ENCODE measurements around the gene YY1. TPM values are rescaled to one million over a fixed set of nuclear protein-coding genes. Genes with fewer than 3 reads are reported as not detected.
"Not testable (repeated sequence)": the region's sequence is repeated elsewhere in the genome, so short reads cannot be mapped to it uniquely, and the experiment has no call there.

Gene YY1
- polyA plus RNA-seq, 1 experiment, result 15.7 TPM

DNA sequence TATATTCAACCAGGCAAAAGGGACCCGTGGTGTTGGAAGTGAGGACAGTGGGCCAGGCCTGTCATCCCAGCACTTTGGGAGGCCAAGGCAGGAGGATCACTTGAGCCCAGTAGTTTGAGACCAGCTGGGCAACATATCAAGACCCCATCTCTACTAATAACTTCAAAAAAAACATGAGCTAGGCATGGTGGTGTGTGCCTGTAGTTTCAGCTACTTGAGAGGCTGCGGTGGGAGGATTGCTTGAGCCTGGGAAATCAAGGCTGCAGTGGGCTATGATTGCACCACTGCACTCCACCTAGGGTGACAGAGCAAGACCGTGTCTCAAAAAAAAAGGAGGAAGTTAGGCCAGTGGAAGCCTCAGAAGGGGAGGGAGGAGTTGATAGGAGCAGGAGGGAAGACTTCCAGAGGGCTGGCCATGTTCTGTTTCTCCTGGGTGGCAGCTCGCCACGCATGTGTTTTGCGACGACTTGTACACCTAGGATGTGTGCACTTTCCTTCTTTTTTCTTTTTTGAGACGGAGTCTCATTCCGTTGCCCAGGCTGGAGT lies 57.2 kb downstream of the YY1 start:
- POLR2A ChIA-PET, result no interaction called here

DNA sequence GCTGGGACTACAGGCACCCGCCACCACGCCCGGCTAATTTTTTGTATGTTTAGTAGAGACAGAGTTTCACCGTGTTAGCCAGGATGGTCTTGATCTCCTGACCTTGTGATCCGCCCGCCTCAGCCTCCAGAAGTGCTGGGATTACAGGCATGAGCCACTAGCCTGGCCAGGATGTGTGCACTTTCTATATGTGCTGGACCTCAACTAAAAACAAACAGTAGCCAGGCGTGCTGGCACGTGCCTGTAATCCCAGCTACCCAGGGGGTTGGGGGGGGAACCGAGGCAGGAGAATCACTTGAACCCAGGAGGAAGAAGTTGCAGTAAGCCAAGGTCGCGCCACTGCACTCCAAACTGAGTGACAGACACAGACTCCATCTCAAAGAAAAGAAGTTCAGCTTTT lies 57.8 kb downstream of the YY1 start:
- DNase-seq (ENCODE audit: low read depth); H3K27me3 ChIP-seq (ENCODE audit: control insufficient read depth, insufficient read depth, low read length); POLR2A ChIA-PET; H3K36me3 ChIP-seq (ENCODE audit: control insufficient read depth, insufficient read depth, low read length); H3K4me3 ChIP-seq (ENCODE audit: low read depth, low read length): not testable (repeated sequence)
- CTCF ChIA-PET, result interaction anchor here (0.9 to 7.5 kb wide), 4 partner anchors 11 to 87 kb away, joined by 3 to 58 read pairs (median 3); no protein-coding TSS in a partner anchor

More for the DNA sequence above, 57.2 kb downstream of the YY1 start:
- no peak for DNase-seq (ENCODE audit: low read depth)
- TF ChIP-seq, protein P1, sequence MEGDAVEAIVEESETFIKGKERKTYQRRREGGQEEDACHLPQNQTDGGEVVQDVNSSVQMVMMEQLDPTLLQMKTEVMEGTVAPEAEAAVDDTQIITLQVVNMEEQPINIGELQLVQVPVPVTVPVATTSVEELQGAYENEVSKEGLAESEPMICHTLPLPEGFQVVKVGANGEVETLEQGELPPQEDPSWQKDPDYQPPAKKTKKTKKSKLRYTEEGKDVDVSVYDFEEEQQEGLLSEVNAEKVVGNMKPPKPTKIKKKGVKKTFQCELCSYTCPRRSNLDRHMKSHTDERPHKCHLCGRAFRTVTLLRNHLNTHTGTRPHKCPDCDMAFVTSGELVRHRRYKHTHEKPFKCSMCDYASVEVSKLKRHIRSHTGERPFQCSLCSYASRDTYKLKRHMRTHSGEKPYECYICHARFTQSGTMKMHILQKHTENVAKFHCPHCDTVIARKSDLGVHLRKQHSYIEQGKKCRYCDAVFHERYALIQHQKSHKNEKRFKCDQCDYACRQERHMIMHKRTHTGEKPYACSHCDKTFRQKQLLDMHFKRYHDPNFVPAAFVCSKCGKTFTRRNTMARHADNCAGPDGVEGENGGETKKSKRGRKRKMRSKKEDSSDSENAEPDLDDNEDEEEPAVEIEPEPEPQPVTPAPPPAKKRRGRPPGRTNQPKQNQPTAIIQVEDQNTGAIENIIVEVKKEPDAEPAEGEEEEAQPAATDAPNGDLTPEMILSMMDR (IDR thresholded peaks at IDR 0.05; ENCODE audit: insufficient read depth, low read depth, low read length), result no peak
- CTCF ChIA-PET, result interaction anchor here (0.9 to 7.5 kb wide), 3 partner anchors 10 to 88 kb away, joined by 3 to 58 read pairs (median 3); no protein-coding TSS in a partner anchor
- no peaks in the 10 kb centered on the region for H3K27me3 ChIP-seq (ENCODE audit: control insufficient read depth, insufficient read depth, low read length)
- no peak overlapping the region for H3K4me3 ChIP-seq (ENCODE audit: low read depth, low read length)
- peaks cover 6% of the 10 kb centered on the region for H3K36me3 ChIP-seq (ENCODE audit: control insufficient read depth, insufficient read depth, low read length)

DNA sequence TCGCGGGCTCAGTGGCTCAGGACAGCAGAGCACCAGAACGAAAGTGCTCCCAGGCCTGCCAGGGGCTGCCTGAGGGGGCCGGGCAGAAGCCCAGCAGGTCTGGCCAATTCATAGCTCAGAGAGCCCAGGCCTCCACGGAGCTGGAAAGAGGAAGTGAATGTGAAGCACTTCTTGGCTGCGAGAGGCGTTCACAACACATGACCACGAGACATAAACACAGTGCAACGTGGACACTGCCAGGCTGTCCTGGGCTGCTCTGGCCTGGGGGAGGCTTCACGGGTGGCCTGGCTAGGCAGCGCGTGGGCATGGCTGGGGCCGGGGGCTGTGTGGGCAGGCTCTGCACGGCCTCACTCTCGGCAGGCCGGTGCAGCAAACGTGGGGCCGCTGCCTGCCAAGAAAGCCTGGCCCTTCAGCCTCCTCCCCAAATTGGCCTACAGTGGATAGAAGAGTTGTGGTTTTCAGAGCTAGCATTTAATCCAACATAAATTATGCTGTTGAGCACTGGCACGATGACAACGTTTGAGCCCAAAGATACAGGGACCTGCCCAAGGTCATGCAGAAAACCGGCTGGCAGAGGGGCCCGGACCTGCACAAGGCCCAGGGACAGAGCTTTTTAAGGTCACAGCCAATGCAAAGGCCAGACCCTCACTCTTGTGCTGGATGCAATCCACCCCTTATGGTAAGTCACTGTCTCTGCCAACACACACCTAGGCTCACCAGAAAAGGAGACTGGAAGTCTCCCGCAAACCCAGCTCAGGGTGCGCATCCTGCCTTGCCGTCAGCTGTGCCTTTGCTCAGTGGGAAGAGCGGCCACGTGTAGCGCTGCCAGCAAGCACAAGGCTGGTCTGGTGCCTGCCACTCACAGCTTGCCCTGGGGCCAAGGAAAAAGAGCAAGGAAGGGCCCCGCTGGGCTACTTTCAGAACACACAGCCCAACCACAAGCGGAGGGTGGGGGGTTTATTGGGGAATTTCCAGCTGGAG lies 58.7 kb downstream of the YY1 start:
- TF ChIP-seq, protein P1 (IDR thresholded peaks at IDR 0.05; ENCODE audit: insufficient read depth, low read depth, low read length), result no peak
- POLR2A ChIA-PET, result no interaction called here
- DNase-seq (ENCODE audit: low read depth), result no peak
- Histone ChIP-seq H3K27me3 (ENCODE audit: control insufficient read depth, insufficient read depth, low read length) (no peaks in the 10 kb centered on the region), H3K4me3 (ENCODE audit: low read depth, low read length) (no peak overlapping the region), H3K36me3 (ENCODE audit: control insufficient read depth, insufficient read depth, low read length) (no peaks in the 10 kb centered on the region)
- CTCF ChIA-PET, result interaction anchor here (1.0 to 7.5 kb wide), 3 partner anchors 12 to 22 kb away, joined by 3 to 58 read pairs (median 3); no protein-coding TSS in a partner anchor

DNA sequence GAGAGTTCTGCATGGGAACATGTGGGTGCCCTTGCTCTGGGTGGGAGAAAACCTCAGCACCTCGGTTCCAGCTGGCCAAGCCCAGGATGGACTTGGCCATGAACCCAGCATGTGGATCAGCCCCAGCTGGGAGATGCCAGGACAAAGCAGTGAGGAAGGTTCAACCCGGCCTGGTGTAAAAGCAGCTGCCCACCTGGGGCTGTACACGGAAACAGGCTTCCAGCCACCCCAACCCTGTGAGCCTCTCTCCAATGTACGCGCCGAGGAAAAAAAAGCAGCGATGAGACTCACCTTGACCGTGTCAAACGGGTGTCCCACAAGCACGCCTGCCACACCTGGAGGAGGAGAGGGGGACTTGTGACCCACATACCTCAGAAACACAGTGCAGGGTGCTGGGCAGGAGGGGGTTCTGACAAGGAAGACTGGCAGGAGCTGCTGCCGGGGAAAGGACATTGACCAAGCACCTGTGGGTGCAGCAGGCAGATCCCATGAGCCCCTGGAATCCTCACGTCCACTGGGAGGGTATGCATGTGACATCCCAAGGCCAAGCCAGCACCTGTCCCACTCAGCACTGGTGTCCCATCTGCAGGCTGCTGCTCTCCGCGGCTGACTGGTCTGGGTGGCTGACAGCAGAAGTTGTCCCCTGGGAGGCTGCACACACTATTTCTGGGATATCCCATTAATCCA lies 59.8 kb downstream of the YY1 start:
- no peak overlapping the region for H3K4me3 ChIP-seq (ENCODE audit: low read depth, low read length)
- CTCF ChIA-PET, result interaction anchor here (7.5 kb wide), 1 partner anchor 13 kb away, joined by 58 read pairs; no protein-coding TSS in a partner anchor

DNA sequence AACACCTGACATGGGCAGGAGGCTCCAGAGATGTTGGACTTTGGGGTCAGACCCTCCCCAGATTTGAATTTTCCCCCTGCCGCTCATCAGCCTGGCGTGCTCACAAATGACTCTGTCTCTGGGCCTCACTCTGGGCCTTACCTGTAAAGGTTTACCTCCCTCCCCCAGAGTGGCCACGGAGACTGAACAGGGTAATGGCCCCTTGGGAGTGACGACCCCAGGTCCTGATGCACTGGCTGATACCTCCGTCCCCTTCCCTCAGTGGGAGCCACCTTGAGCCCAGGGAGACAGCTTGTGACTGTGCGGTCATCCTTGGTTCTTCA lies 60.3 kb downstream of the YY1 start:
- H3K36me3 ChIP-seq (ENCODE audit: control insufficient read depth, insufficient read depth, low read length), result no peaks in the 10 kb centered on the region
- H3K27me3 ChIP-seq (ENCODE audit: control insufficient read depth, insufficient read depth, low read length), result no peaks in the 10 kb centered on the region
- TF ChIP-seq, protein P1 (IDR thresholded peaks at IDR 0.05; ENCODE audit: insufficient read depth, low read depth, low read length), result no peak
- no peak overlapping the region for H3K4me3 ChIP-seq (ENCODE audit: low read depth, low read length)
- DNase-seq (ENCODE audit: low read depth), result no peak
- ChIA-PET CTCF (interaction anchor here (1.2 to 7.5 kb wide), 2 partner anchors 13 to 86 kb away, joined by 3 to 58 read pairs; no protein-coding TSS in a partner anchor), POLR2A (no interaction called here)

More for the DNA sequence above, 59.8 kb downstream of the YY1 start:
- Histone ChIP-seq H3K36me3 (ENCODE audit: control insufficient read depth, insufficient read depth, low read length) (no peaks in the 10 kb centered on the region), H3K27me3 (ENCODE audit: control insufficient read depth, insufficient read depth, low read length) (no peaks in the 10 kb centered on the region)
- TF ChIP-seq, protein P1 (IDR thresholded peaks at IDR 0.05; ENCODE audit: insufficient read depth, low read depth, low read length), result no peak
- DNase-seq (ENCODE audit: low read depth), result no peak
- POLR2A ChIA-PET, result no interaction called here
